Measurements from ENCODE around the gene STIP1.
"Not testable (repeated sequence)": the region's sequence is repeated elsewhere in the genome, so short reads cannot be mapped to it uniquely, and the experiment has no call there.

The STIP1 gene

DNA sequence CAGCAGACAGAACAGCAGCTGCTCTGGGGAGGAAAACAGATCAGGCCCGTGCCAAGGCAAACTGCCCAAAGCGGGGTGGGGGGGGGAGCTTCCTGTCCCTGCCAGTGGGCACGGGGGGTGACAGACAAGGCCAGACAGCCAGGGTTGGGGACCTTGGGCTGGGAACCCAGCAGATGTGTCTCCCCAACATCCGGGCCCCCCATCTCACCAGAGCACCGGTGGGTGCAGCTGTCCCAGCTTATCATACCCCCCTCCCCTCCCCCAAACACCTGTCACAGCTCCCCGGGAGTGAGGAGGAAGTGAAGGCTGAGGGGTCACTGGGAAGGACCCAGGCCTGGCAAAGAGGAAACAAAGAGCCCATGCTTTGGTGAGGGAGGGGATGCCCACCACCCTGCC is 59.4 kb downstream of the STIP1 start:
- DNase-seq, result peak in 2 of 3 donors; percentile 58 to 77
- peaks cover 0 to 20% (median 12%) of the 10 kb centered on the region in 4 experiments for H3K36me3 ChIP-seq (ENCODE audit: control insufficient read depth in 4 of 4, insufficient read depth in 4 of 4, low read length in 3 of 4)
- ChIA-PET POLR2A (interaction anchor here (0.6 to 7.6 kb wide), 5 partner anchors 15 to 498 kb away, joined by 3 to 74 read pairs (median 3); partner anchors contain the start of genes DNAJC4, FERMT3, NUDT22 and TRPT1), CTCF (interaction anchor here (0.7 to 12.2 kb wide), 8 partner anchors 10 to 110 kb away, joined by 3 to 177 read pairs (median 4); partner anchors contain the start of genes FERMT3 and VEGFB)
- no peaks in the 10 kb centered on the region for H3K9me3 ChIP-seq (ENCODE audit: control extremely low read depth in 1 of 5, control insufficient read depth in 4 of 5, insufficient read depth in 2 of 5, low read depth in 1 of 5, low read length in 4 of 5)
- WGBS (ENCODE audit: insufficient coverage), result 0% methylated on average over 3 of the region's 6 CpGs
- peak overlapping the region; percentile 46 to 75 for H3K27ac ChIP-seq (ENCODE audit: insufficient read depth in 1 of 2, low read depth in 1 of 2, low read length in 2 of 2, poor library complexity in 1 of 2, severe bottlenecking in 2 of 2)
- H3K4me1 ChIP-seq (ENCODE audit: control extremely low read depth in 1 of 4, control insufficient read depth in 4 of 4, insufficient read depth in 4 of 4, low read length in 3 of 4), result peaks cover 2 to 74% (median 72%) of the 10 kb centered on the region in 4 experiments
- H3K27me3 ChIP-seq (replicated peaks in 2 of 5; ENCODE audit: control insufficient read depth in 4 of 5, insufficient read depth in 5 of 5, low read length in 4 of 5), result no peaks in the 10 kb centered on the region
- H3K4me3 ChIP-seq (ENCODE audit: control insufficient read depth in 1 of 7, extremely low read depth in 1 of 7, insufficient read depth in 4 of 7, low read depth in 2 of 7, low read length in 6 of 7), result peak overlapping the region in 6 of 7 experiments; percentile 52 to 98 (median 86)

DNA sequence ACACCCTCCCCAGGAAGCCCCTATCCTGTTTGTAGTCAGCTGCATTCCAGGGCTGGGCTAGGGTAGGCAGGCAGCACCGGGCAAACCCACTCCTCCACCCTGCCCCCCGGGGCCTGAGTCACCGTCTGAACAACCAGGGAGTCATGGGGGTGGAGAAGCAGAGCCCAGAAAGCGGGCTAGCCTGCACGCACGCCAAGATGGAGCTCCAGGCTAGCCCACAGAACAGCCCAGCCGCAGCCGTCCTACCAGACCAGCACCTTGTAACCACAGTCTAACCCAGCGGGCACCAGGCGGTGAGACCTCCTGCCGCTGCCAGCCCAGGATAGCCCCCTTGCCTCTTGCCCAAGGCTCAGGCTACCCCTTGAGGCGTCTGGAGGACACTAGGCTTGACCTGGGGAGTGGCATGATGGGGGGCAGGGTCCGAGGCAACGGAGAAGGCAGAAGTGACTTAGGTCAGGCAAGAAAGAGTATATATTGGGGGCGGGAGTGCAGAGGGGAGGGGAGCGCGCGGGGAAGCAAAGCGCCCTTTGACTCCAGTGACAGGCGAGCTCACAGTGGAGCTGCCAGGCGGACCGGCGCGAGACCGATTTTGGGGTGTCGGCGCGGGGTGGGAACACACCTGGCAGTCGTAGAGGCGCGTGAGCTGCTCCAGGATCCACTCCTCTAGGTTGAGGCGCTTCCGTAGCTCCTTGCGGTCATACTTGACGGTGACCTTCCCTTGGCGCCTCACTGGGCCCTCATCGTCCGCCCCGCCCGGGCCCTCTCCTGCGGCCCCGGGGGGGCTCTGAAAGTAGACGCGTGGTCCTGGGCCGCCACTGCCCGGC is 60.0 kb downstream of the STIP1 start:
- H3K27me3 ChIP-seq (replicated peaks in 2 of 5; ENCODE audit: control insufficient read depth in 4 of 5, insufficient read depth in 5 of 5, low read length in 4 of 5), result no peaks in the 10 kb centered on the region
- POLR2A ChIA-PET, result interaction anchor here (0.6 to 7.6 kb wide), 5 partner anchors 16 to 497 kb away, joined by 3 to 74 read pairs (median 3); partner anchors contain the start of genes DNAJC4, FERMT3, NUDT22 and TRPT1
- peaks cover 2 to 76% (median 75%) of the 10 kb centered on the region in 4 experiments for H3K4me1 ChIP-seq (ENCODE audit: control extremely low read depth in 1 of 4, control insufficient read depth in 4 of 4, insufficient read depth in 4 of 4, low read length in 3 of 4)
- peak; percentile 83 to 93 (median 89) for DNase-seq
- H3K9me3 ChIP-seq (ENCODE audit: control extremely low read depth in 1 of 5, control insufficient read depth in 4 of 5, insufficient read depth in 2 of 5, low read depth in 1 of 5, low read length in 4 of 5), result no peaks in the 10 kb centered on the region
- 0% methylated on average over 26 of the region's 46 CpGs for WGBS (ENCODE audit: insufficient coverage)
- peak overlapping the region; percentile 52 to 98 (median 85) for H3K4me3 ChIP-seq (ENCODE audit: control insufficient read depth in 1 of 7, extremely low read depth in 1 of 7, insufficient read depth in 4 of 7, low read depth in 2 of 7, low read length in 6 of 7)
- CTCF ChIA-PET, result interaction anchor here (0.6 to 12.2 kb wide), 12 partner anchors 10 to 109 kb away, joined by 3 to 177 read pairs (median 4); partner anchors contain the start of genes FERMT3 and VEGFB
- peak overlapping the region in 1 of 2 experiments; percentile 75 for H3K27ac ChIP-seq (ENCODE audit: insufficient read depth in 1 of 2, low read depth in 1 of 2, low read length in 2 of 2, poor library complexity in 1 of 2, severe bottlenecking in 2 of 2)
- peaks cover 0 to 20% (median 12%) of the 10 kb centered on the region in 4 experiments for H3K36me3 ChIP-seq (ENCODE audit: control insufficient read depth in 4 of 4, insufficient read depth in 4 of 4, low read length in 3 of 4)

- not testable (repeated sequence) for DNase-seq; H3K27ac ChIP-seq (ENCODE audit: insufficient read depth in 1 of 2, low read depth in 1 of 2, low read length in 2 of 2, poor library complexity in 1 of 2, severe bottlenecking in 2 of 2); H3K9me3 ChIP-seq (ENCODE audit: control extremely low read depth in 1 of 5, control insufficient read depth in 4 of 5, insufficient read depth in 2 of 5, low read depth in 1 of 5, low read length in 4 of 5); H3K27me3 ChIP-seq (replicated peaks in 2 of 5; ENCODE audit: control insufficient read depth in 4 of 5, insufficient read depth in 5 of 5, low read length in 4 of 5)
- 6% methylated on average over 9 of the region's 43 CpGs for WGBS (ENCODE audit: insufficient coverage)
- CTCF ChIA-PET, result interaction anchor here (1.4 to 12.2 kb wide), 5 partner anchors 14 to 106 kb away, joined by 3 to 177 read pairs (median 7); partner anchors contain the start of gene FERMT3
- peaks cover 2 to 78% (median 76%) of the 10 kb centered on the region in 4 experiments for H3K4me1 ChIP-seq (ENCODE audit: control extremely low read depth in 1 of 4, control insufficient read depth in 4 of 4, insufficient read depth in 4 of 4, low read length in 3 of 4)
- H3K4me3 ChIP-seq (ENCODE audit: control insufficient read depth in 1 of 7, extremely low read depth in 1 of 7, insufficient read depth in 4 of 7, low read depth in 2 of 7, low read length in 6 of 7), result peak overlapping the region in 6 of 7 experiments; percentile 52 to 98 (median 86)
- peaks cover 0 to 20% (median 12%) of the 10 kb centered on the region in 4 experiments for H3K36me3 ChIP-seq (ENCODE audit: control insufficient read depth in 4 of 4, insufficient read depth in 4 of 4, low read length in 3 of 4)
- POLR2A ChIA-PET, result interaction anchor here (1.4 to 7.6 kb wide), 2 partner anchors 39 to 40 kb away, joined by 3 to 74 read pairs; partner anchors contain the start of gene FERMT3
These were observed 60.6 kb downstream of the STIP1 start for GRCh38 chr11:64246621-64246870.

- DNase-seq, result peak; percentile 73 to 87 (median 83)
- H3K27me3 ChIP-seq (replicated peaks in 2 of 5; ENCODE audit: control insufficient read depth in 4 of 5, insufficient read depth in 5 of 5, low read length in 4 of 5), result no peaks in the 10 kb centered on the region
- CTCF ChIA-PET, result interaction anchor here (1.4 to 12.2 kb wide), 5 partner anchors 10 to 106 kb away, joined by 3 to 177 read pairs (median 6); partner anchors contain the start of gene FERMT3
- H3K27ac ChIP-seq (ENCODE audit: insufficient read depth in 1 of 2, low read depth in 1 of 2, low read length in 2 of 2, poor library complexity in 1 of 2, severe bottlenecking in 2 of 2), result peak within 1 kb of the TSS in 1 of 2 experiments; percentile 75
- H3K4me1 ChIP-seq (ENCODE audit: control extremely low read depth in 1 of 4, control insufficient read depth in 4 of 4, insufficient read depth in 4 of 4, low read length in 3 of 4), result peaks cover 2 to 79% (median 78%) of the 10 kb centered on the region in 4 experiments
- 2% methylated on average over 43 of the region's 74 CpGs for WGBS (ENCODE audit: insufficient coverage)
- POLR2A ChIA-PET, result interaction anchor here (1.0 to 7.6 kb wide), 3 partner anchors 38 to 41 kb away, joined by 3 to 74 read pairs (median 3); partner anchors contain the start of genes FERMT3 and GPR137
- H3K36me3 ChIP-seq (ENCODE audit: control insufficient read depth in 4 of 4, insufficient read depth in 4 of 4, low read length in 3 of 4), result peaks cover 0 to 20% (median 12%) of the 10 kb centered on the region in 4 experiments
- H3K9me3 ChIP-seq (ENCODE audit: control extremely low read depth in 1 of 5, control insufficient read depth in 4 of 5, insufficient read depth in 2 of 5, low read depth in 1 of 5, low read length in 4 of 5), result no peaks in the 10 kb centered on the region
- H3K4me3 ChIP-seq (ENCODE audit: control insufficient read depth in 1 of 7, extremely low read depth in 1 of 7, insufficient read depth in 4 of 7, low read depth in 2 of 7, low read length in 6 of 7), result peak within 1 kb of the TSS; percentile 52 to 98 (median 86)
These were observed 61.1 kb downstream of the STIP1 start, which contains the start of gene PPP1R14B for GRCh38 chr11:64246871-64247728. Gene PPP1R14B (minus strand): TSS chr11:64246943. CDS start chr11:64246673, 270 bp downstream.

- Histone ChIP-seq H3K36me3 (ENCODE audit: control insufficient read depth in 4 of 4, insufficient read depth in 4 of 4, low read length in 3 of 4) (peaks cover 0 to 17% (median 12%) of the 10 kb centered on the region in 4 experiments), H3K9me3 (ENCODE audit: control extremely low read depth in 1 of 5, control insufficient read depth in 4 of 5, insufficient read depth in 2 of 5, low read depth in 1 of 5, low read length in 4 of 5) (no peaks in the 10 kb centered on the region), H3K27me3 (replicated peaks in 2 of 5; ENCODE audit: control insufficient read depth in 4 of 5, insufficient read depth in 5 of 5, low read length in 4 of 5) (no peaks in the 10 kb centered on the region), H3K27ac (ENCODE audit: insufficient read depth in 1 of 2, low read depth in 1 of 2, low read length in 2 of 2, poor library complexity in 1 of 2, severe bottlenecking in 2 of 2) (no peak overlapping the region), H3K4me1 (ENCODE audit: control extremely low read depth in 1 of 4, control insufficient read depth in 4 of 4, insufficient read depth in 4 of 4, low read length in 3 of 4) (peaks cover 0 to 79% (median 78%) of the 10 kb centered on the region in 4 experiments), H3K4me3 (ENCODE audit: control insufficient read depth in 1 of 7, extremely low read depth in 1 of 7, insufficient read depth in 4 of 7, low read depth in 2 of 7, low read length in 6 of 7) (peak overlapping the region in 6 of 7 experiments; percentile 50 to 98 (median 86))
- ChIA-PET CTCF (interaction anchor here (2.0 to 12.2 kb wide), 4 partner anchors 11 to 55 kb away, joined by 6 to 177 read pairs (median 72); partner anchors contain the start of genes CATSPERZ and FERMT3), POLR2A (interaction anchor here (1.0 kb wide), 1 partner anchor 37 kb away, joined by 3 read pairs; the partner anchor contains the start of gene GPR137)
- DNase-seq, result no peak
- WGBS (ENCODE audit: insufficient coverage), result 58% methylated on average over 27 of the region's 31 CpGs
These were observed 62.0 kb downstream of the STIP1 start for GRCh38 chr11:64247729-64248531.

GRCh38 chr11:64248578-64248977 is 62.6 kb downstream of the STIP1 start:
- Histone ChIP-seq H3K4me1 (ENCODE audit: control extremely low read depth in 1 of 4, control insufficient read depth in 4 of 4, insufficient read depth in 4 of 4, low read length in 3 of 4) (peaks cover 0 to 74% (median 72%) of the 10 kb centered on the region in 4 experiments), H3K27me3 (replicated peaks in 2 of 5; ENCODE audit: control insufficient read depth in 4 of 5, insufficient read depth in 5 of 5, low read length in 4 of 5) (no peaks in the 10 kb centered on the region), H3K27ac (ENCODE audit: insufficient read depth in 1 of 2, low read depth in 1 of 2, low read length in 2 of 2, poor library complexity in 1 of 2, severe bottlenecking in 2 of 2) (no peak overlapping the region), H3K36me3 (ENCODE audit: control insufficient read depth in 4 of 4, insufficient read depth in 4 of 4, low read length in 3 of 4) (peaks cover 0 to 10% (median 7%) of the 10 kb centered on the region in 4 experiments), H3K4me3 (ENCODE audit: control insufficient read depth in 1 of 7, extremely low read depth in 1 of 7, insufficient read depth in 4 of 7, low read depth in 2 of 7, low read length in 6 of 7) (no peak overlapping the region), H3K9me3 (ENCODE audit: control extremely low read depth in 1 of 5, control insufficient read depth in 4 of 5, insufficient read depth in 2 of 5, low read depth in 1 of 5, low read length in 4 of 5) (no peaks in the 10 kb centered on the region)
- DNase-seq, result no peak
- 93% methylated on average over 2 of the region's 7 CpGs for WGBS (ENCODE audit: insufficient coverage)
- CTCF ChIA-PET, result interaction anchor here (1.2 to 12.2 kb wide), 5 partner anchors 12 to 54 kb away, joined by 3 to 177 read pairs (median 37); partner anchors contain the start of genes CATSPERZ and FERMT3
- POLR2A ChIA-PET, result no interaction called here
